Measurements from ENCODE around the gene CRIP2.

Gene CRIP2

GRCh38 chr14:105489542-105490266, 15.1 kb downstream of the CRIP2 start:
- Histone ChIP-seq H2AFZ (peak overlapping the region; percentile 89), H3K9ac (peak overlapping the region; percentile 82), H3K4me3 (ENCODE audit: low read depth, low read length) (peak overlapping the region; percentile 70), H3K4me2 (ENCODE audit: low read length) (peak overlapping the region; percentile 95), H3K9me3 (ENCODE audit: control insufficient read depth, low read length) (no peaks in the 10 kb centered on the region), H3K27me3 (ENCODE audit: control insufficient read depth, insufficient read depth, low read length) (peaks cover 7% of the 10 kb centered on the region), H3K4me1 (peaks cover 17% of the 10 kb centered on the region), H3K27ac (peak overlapping the region; percentile 97), H3K79me2 (no peaks in the 10 kb centered on the region), H3K36me3 (ENCODE audit: control insufficient read depth, insufficient read depth, low read length) (no peaks in the 10 kb centered on the region)
- peak; percentile 72 for TF ChIP-seq CTCF (IDR thresholded peaks at IDR 0.05)

GRCh38 chr14:105490267-105490571, 15.6 kb downstream of the CRIP2 start:
- Histone ChIP-seq H3K9me3 (ENCODE audit: control insufficient read depth, low read length) (no peaks in the 10 kb centered on the region), H3K9ac (peak overlapping the region; percentile 82), H3K27ac (peak overlapping the region; percentile 97), H2AFZ (peak overlapping the region; percentile 89), H3K4me2 (ENCODE audit: low read length) (peak overlapping the region; percentile 95), H3K4me3 (ENCODE audit: low read depth, low read length) (peak overlapping the region; percentile 70), H3K79me2 (no peaks in the 10 kb centered on the region), H3K36me3 (ENCODE audit: control insufficient read depth, insufficient read depth, low read length) (no peaks in the 10 kb centered on the region), H3K27me3 (ENCODE audit: control insufficient read depth, insufficient read depth, low read length) (peaks cover 7% of the 10 kb centered on the region), H3K4me1 (peaks cover 17% of the 10 kb centered on the region)
- TF ChIP-seq CTCF (IDR thresholded peaks at IDR 0.05), result no peak

GRCh38 chr14:105490572-105491365, 16.1 kb downstream of the CRIP2 start, which contains the start of gene TEDC1:
Gene TEDC1, plus strand, starts transcription at chr14:105491246. Its CDS starts 130 bp downstream, at chr14:105491376.
- no peaks in the 10 kb centered on the region for H3K79me2 ChIP-seq
- peak; percentile 71 for TF ChIP-seq CTCF (IDR thresholded peaks at IDR 0.05)
- H3K27ac ChIP-seq, result peak within 1 kb of the TSS; percentile 97
- peak within 1 kb of the TSS; percentile 91 for H2AFZ ChIP-seq
- peaks cover 7% of the 10 kb centered on the region for H3K27me3 ChIP-seq (ENCODE audit: control insufficient read depth, insufficient read depth, low read length)
- peak within 1 kb of the TSS; percentile 70 for H3K4me3 ChIP-seq (ENCODE audit: low read depth, low read length)
- no peaks in the 10 kb centered on the region for H3K9me3 ChIP-seq (ENCODE audit: control insufficient read depth, low read length)
- H3K4me2 ChIP-seq (ENCODE audit: low read length), result peak within 1 kb of the TSS; percentile 95
- no peaks in the 10 kb centered on the region for H3K36me3 ChIP-seq (ENCODE audit: control insufficient read depth, insufficient read depth, low read length)
- H3K4me1 ChIP-seq, result peaks cover 12% of the 10 kb centered on the region
- peak within 1 kb of the TSS; percentile 82 for H3K9ac ChIP-seq

GRCh38 chr14:105491366-105491973, 16.8 kb downstream of the CRIP2 start:
- Histone ChIP-seq H3K79me2 (no peaks in the 10 kb centered on the region), H3K4me2 (ENCODE audit: low read length) (peak overlapping the region; percentile 60), H3K27me3 (ENCODE audit: control insufficient read depth, insufficient read depth, low read length) (peaks cover 7% of the 10 kb centered on the region), H2AFZ (peak overlapping the region; percentile 91), H3K9ac (no peak overlapping the region), H3K36me3 (ENCODE audit: control insufficient read depth, insufficient read depth, low read length) (no peaks in the 10 kb centered on the region), H3K27ac (peak overlapping the region; percentile 60), H3K4me1 (peaks cover 5% of the 10 kb centered on the region), H3K9me3 (ENCODE audit: control insufficient read depth, low read length) (no peaks in the 10 kb centered on the region), H3K4me3 (ENCODE audit: low read depth, low read length) (peak overlapping the region; percentile 47)
- TF ChIP-seq CTCF (IDR thresholded peaks at IDR 0.05), result no peak

All from parathyroid adenoma (tissue), 2 donors.